ENCODE results near the gene NIFK.
"Not testable (repeated sequence)": the region's sequence is repeated elsewhere in the genome, so short reads cannot be mapped to it uniquely, and the experiment has no call there.

The NIFK gene

DNA sequence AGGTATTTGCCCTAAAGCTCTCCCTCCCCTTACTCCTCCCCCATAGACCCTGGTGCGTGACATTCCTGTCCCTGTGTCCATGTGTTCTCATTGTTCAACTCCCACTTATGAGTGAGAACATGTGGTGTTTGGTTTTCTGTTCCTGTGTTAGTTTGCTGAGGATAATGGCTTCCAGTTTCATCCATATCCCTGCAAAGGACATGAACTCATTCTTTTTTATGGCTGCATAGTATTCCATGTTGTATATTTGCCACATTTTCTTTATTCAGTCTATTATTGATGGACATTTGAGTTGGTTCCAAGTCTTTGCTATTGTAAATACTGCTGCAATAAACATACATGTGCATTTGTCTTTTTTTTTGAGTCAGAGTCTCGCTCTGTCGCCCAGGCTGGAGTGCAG lies 46.1 kb downstream of the NIFK start:
- not testable (repeated sequence) for DNase-seq

- no peak for DNase-seq
Observed at GRCh38 chr2:121690095-121690494, 46.6 kb downstream of the NIFK start.

DNA sequence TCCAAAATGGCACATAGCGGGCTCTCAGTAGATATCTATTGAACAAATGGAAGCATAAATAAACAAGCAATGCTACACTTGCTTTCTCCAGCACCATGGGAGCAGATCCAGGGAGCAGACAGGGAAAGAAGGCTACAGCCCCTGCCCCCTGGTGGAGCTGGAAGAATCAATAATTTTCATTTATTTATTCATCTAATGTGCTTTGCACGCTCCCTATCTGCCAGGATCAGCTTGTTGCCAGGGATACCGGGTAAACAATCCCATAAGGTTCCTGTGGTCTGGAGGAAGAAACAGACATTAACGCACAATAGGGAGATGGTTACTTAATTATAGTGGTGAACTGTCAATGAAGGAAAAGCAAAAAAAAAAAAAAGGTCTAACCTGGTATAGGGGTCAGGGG lies 47.3 kb downstream of the NIFK start:
- no peak for DNase-seq

GRCh38 chr2:121688820-121689219 lies 47.9 kb downstream of the NIFK start:
- DNase-seq, result no peak

DNA sequence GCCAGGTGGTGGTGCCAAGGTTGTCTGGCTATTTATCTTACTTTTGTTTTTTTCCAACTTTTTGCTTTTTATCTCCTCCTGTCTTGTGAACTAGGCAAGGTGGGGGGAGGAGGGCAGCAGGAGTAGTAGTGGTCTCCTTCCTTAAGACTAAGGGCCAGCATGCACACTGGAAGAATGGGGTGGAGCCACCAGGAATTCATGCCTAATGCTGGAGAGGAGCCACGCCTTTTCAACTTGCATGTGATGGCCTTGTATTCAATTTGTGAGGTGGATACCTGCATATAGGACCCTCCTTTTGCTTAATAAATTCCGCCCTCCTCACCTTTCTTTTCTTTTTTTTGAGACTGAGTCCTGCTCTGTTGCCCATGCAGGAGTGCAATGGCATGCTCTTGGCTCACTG lies 49.8 kb downstream of the NIFK start:
- no peak for DNase-seq

DNA sequence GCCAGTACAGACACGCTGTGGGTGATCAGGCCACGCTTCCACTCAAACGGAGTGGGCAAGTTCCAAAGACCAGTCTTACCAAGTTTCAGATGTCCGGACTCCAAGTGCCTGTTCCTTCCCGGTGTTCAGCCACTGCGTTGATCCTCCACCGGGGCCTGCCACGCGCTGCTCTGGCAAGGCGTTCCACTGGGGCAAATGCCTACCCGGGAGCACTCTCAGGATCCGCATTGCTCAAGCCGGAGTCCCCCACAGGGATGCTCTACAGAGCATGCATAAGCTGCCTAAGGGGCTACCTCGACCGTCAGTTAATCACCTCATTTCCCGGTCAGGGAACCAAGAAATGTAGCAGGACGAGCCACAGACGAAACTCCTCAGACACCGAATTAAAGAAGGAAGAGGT lies 50.5 kb downstream of the NIFK start:
- no peak for DNase-seq

DNA sequence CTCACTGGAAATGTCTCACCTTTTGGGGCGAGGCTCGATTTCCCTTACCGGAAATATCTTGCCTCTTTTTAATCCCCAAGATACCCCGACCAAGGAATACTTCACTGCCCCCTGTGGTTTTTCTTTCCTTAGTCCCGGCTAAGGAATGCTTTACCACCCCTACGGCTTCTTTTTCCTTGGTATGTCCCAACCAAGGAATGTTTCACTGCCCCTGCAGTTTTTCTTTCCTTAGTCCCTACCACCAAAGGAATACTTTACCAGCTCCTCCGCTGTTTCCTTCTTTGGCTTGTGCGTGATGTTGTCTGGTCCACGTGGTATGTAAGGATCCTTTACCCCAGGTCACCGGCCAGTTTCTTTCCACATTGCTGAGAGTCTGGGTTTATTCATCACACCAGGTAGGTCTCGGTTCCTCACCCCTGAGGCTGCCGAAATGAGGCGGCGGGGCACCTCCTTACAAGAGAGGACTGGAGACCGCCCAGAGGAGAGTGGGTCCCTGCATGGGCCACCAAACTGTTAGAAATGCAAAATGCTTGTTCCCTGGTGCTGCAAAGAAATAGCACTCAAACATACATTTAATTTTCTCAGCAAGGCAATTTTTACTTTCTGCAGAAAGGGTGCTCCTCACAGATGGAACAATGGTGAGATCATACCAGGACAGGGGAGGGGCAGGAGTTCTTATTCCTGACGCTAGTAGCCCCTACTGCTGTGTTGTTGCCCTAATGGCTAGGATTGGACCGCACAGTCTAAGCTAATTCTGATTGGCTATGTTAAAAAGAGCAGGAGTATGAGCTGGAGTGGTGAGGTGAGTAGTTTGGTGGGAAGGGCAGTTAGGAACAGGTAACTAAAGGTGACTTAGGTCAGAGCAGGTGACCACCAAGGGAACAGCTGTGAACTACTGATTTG lies 54.0 kb downstream of the NIFK start:
- DNase-seq, result no peak

GRCh38 chr2:121677855-121678254 lies 58.8 kb downstream of the NIFK start:
- DNase-seq, result no peak
